Tibial nerve (tissue), 4 donors: ENCODE measurements around the gene TBC1D1.

ENCODE experiments used
- CTCF ChIP-seq, 5 experiments: fragments of 200-600 bp in 3 of 5; fragments of 450-650 bp in 2 of 5; sonication (generic) in 3 of 5; IDR thresholded peaks; one replicate each; pipeline ENCODE4 v1.5.1; 2016 to 2019; ENCODE audit warnings: antibody characterized with exemption in 5 of 5, mild to moderate bottlenecking in 3 of 5, moderate library complexity in 2 of 5
- EP300 ChIP-seq, 2 donors: sonication (generic); formaldehyde crosslinking; IDR thresholded peaks; one replicate each; pipeline ENCODE4 v1.6.1; 2017; ENCODE audit warnings: antibody characterized with exemption in 2 of 2, mild to moderate bottlenecking in 1 of 2

GRCh38 chr4:38153387-38153760 lies 262.5 kb downstream of the TBC1D1 start:
- TF ChIP-seq EP300 (IDR thresholded peaks at IDR 0.05) (no peak), CTCF (IDR thresholded peaks at IDR 0.05) (no peak)
